Kidney epithelial cell (primary cell): ENCODE data around the gene CEP43. TPM values are rescaled to one million over a fixed set of nuclear protein-coding genes. Genes with fewer than 3 reads are reported as not detected.

Experiments
- DNase-seq: peaks from one replicate; pipeline ENCODE4 v3.0.0-alpha.2; 2010; ENCODE audit warnings: low read depth
- H3K27me3 ChIP-seq: 2 replicates; pipeline ENCODE4 v1.6.0; 2011; ENCODE audit warnings: low read length; ENCODE audit not compliant: control insufficient read depth, insufficient read depth
- H3K36me3 ChIP-seq: 2 replicates; pipeline ENCODE4 v1.5.1; 2011; ENCODE audit warnings: low read length; ENCODE audit not compliant: control insufficient read depth, insufficient read depth
- H3K4me3 ChIP-seq: 2 replicates; pipeline ENCODE4 v1.5.1; 2011; ENCODE audit warnings: low read depth, mild to moderate bottlenecking, control low read depth, low read length
- CTCF ChIP-seq: IDR thresholded peaks from 2 replicates; pipeline ENCODE4 v1.5.1; 2011; ENCODE audit warnings: mild to moderate bottlenecking, moderate library complexity, low read length, control low read depth, inconsistent platforms; ENCODE audit not compliant: insufficient read depth, poor library complexity, severe bottlenecking
- total RNA-seq: library from RNA; depleted of rRNA; stranded (reverse); fragments of >200 nt; gene quantifications from 2 replicates; pipeline ENCODE4 v1.2.3, GENCODE V29; 2015

CEP43 gene
- total RNA-seq, 1 donor from 2014 or later: 13.8 TPM

- no peak for DNase-seq
- Histone ChIP-seq H3K27me3 (no peaks in the 10 kb centered on the region), H3K36me3 (peaks cover 4% of the 10 kb centered on the region), H3K4me3 (no peak overlapping the region)
- TF ChIP-seq CTCF: no peak
These were observed 31.2 kb downstream of the CEP43 start for GRCh38 chr6:167030222-167031072.

GRCh38 chr6:167031082-167031709, 32.0 kb downstream of the CEP43 start:
- Histone ChIP-seq H3K36me3 (peaks cover 4% of the 10 kb centered on the region), H3K27me3 (no peaks in the 10 kb centered on the region), H3K4me3 (no peak overlapping the region)
- TF ChIP-seq CTCF: no peak
- DNase-seq: no peak

- H3K36me3 ChIP-seq: peaks cover 1% of the 10 kb centered on the region
- TF ChIP-seq CTCF: no peak
- H3K4me3 ChIP-seq: no peak overlapping the region
- no peaks in the 10 kb centered on the region for H3K27me3 ChIP-seq
- DNase-seq: no peak
These were observed 34.9 kb downstream of the CEP43 start for GRCh38 chr6:167034056-167034455.

- H3K4me3 ChIP-seq: no peak overlapping the region
- no peaks in the 10 kb centered on the region for H3K27me3 ChIP-seq
- DNase-seq: no peak
- TF ChIP-seq CTCF: no peak
- no peaks in the 10 kb centered on the region for H3K36me3 ChIP-seq
These were observed 38.6 kb downstream of the CEP43 start for GRCh38 chr6:167037762-167038161.

- no peak for DNase-seq
- no peaks in the 10 kb centered on the region for H3K36me3 ChIP-seq
- H3K27me3 ChIP-seq: no peaks in the 10 kb centered on the region
- no peak for TF ChIP-seq CTCF
- H3K4me3 ChIP-seq: no peak overlapping the region
These were observed 45.5 kb downstream of the CEP43 start for GRCh38 chr6:167044696-167045095.
